ENCODE results near the gene OLIG1.

DNA sequence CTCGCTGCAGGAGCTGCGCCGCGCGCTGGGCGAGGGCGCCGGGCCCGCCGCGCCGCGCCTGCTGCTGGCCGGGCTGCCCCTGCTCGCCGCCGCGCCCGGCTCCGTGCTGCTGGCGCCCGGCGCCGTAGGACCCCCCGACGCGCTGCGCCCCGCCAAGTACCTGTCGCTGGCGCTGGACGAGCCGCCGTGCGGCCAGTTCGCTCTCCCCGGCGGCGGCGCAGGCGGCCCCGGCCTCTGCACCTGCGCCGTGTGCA is 730 bp downstream of the OLIG1 start:
- TF ChIP-seq, protein P1, sequence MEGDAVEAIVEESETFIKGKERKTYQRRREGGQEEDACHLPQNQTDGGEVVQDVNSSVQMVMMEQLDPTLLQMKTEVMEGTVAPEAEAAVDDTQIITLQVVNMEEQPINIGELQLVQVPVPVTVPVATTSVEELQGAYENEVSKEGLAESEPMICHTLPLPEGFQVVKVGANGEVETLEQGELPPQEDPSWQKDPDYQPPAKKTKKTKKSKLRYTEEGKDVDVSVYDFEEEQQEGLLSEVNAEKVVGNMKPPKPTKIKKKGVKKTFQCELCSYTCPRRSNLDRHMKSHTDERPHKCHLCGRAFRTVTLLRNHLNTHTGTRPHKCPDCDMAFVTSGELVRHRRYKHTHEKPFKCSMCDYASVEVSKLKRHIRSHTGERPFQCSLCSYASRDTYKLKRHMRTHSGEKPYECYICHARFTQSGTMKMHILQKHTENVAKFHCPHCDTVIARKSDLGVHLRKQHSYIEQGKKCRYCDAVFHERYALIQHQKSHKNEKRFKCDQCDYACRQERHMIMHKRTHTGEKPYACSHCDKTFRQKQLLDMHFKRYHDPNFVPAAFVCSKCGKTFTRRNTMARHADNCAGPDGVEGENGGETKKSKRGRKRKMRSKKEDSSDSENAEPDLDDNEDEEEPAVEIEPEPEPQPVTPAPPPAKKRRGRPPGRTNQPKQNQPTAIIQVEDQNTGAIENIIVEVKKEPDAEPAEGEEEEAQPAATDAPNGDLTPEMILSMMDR (conservative IDR thresholded peaks at IDR 0.05; ENCODE audit: low read length), result no peak
- TF ChIP-seq EZH2phosphoT487 (IDR thresholded peaks at IDR 0.05; ENCODE audit: borderline replicate concordance), result no peak

Measured in Loucy (cell line).